NCI-H146 treated with DMSO at 0.1 percent for 48 hours (cell line): ENCODE results near the gene CPZ.

Source experiments
- DNase-seq: peaks from one replicate; lab custom pipeline; 2025; ENCODE audit not compliant: unreplicated experiment; lab: John Stamatoyannopoulos, UW

CPZ gene

GRCh38 chr4:8593264-8594096 is 915 bp downstream of the CPZ start:
- DNase-seq, result no peak

DNA sequence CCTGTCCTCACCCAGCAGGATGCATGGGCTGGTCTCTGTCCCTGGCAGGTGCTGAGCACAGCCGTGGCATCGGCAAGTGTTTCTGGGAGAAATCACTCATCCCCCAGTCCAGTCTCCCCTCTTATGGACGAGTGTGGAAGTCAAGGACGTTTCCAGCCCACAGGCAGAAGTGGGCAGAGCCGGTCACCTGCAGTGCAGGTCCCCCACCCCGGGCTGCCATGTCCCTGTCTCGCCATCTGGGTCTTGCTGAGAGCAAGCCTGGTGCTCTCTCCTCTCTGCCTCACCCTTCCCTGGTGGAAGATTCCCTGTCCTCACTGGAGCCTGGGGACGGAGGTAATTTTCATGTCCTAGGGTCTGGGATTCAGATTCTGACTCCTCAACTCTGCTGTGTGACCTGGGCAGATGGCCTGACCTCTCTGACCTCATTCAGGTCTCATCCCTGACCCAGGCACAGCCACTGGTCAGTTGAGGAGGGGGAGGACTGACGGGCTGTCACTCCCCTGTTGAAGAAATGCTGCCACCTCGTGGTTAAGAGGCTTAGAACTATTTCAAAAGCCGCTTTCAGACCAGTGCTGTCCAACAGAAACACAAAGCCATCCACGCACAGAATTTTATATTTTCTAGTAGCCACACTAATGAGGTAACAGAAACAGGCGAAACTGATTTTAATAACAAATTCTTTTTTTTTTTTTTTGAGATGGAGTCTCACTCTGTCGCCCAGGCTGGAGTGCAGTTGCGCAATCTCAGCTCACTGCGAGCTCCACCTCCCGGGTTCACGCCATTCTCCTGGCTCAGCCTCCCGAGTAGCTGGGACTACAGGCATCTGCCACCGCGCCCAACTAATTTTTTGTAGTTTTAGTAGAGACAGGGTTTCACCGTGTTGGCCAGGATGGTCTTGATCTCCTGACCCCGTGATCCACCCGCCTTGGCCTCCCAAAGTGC is 1.8 kb downstream of the CPZ start:
- DNase-seq, result peak; percentile 10

DNA sequence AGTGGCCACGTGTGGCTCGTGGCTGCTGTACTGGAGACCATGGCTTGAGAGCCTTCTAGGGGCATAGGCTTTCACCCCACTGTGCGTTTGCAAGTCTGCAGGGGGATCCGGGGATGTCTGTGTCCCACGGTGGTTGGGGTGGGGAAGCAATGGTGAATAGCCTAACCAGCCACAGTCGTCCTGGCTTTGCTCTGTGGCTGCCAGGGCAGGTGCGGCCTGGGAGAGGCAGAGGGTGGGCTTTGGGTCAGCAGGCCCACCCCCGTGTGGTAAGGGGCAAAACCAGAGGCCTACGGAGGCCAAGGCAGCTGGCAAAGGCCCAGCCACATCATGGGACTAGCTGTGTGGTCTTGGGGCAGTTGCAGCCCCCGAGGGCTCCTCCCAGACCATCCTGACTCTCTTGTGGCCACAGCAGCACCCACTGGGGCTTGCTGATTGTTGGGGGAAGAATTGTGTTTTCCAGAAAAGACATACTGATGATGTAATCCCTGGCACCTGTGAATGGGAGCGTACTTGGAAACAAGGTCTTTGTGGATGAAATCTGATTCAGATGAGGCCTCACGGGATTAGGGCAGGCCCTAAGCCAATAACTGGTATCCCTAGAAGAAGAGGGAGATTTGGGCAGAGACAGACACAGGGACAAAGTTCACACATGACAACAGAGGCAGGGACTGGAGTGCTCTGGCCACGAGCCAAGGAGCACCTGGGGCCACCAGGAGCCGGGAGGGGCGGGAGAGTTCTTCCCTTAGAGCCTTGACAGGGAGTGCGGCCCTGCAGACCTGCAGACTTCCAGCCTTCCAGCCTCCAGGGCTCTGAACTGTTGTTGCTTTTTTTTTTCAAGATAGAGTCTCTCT is 2.9 kb downstream of the CPZ start:
- DNase-seq, result no peak

DNA sequence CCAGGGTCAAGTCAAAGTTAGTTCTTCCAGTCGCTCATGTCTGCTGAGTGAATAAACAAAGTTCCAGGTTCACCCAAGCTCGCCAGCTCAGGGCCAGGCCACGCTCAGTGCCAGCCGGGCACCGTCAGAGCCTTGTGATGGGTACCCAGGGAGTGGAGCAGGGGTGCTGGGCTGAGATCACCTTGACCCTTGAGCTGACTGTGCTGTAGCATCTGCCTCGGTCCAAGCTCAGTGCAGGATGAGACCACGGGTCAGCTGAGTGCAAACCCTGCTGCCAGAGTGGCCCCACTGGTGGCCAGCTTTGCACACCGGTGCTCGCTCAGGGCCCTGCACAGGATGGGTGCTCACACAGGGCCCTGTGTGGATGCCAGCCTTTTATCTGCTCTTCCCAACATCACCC is 4.3 kb downstream of the CPZ start:
- DNase-seq, result no peak

- no peak for DNase-seq
Measured at GRCh38 chr4:8597319-8597718, 4.8 kb downstream of the CPZ start.

DNA sequence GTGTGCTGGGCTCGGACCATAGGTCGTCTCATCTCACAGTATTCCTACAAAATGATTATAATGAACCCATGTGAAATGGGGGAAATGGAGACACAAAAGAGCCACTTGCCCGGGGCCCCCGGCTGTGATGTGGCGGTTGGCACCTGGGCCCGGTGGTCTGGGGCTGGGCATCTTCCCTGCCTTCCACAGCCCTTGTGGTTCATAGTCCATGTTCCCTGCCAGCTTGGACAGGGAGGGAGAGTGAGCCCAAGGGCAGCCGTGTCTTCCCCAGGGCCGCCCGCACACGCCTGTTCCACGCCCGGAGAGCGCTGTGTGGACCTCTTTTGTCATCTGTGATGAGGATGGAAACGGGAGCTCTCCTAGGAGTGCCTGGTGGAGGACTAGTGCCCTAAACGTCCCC is 5.2 kb downstream of the CPZ start:
- DNase-seq, result no peak

DNA sequence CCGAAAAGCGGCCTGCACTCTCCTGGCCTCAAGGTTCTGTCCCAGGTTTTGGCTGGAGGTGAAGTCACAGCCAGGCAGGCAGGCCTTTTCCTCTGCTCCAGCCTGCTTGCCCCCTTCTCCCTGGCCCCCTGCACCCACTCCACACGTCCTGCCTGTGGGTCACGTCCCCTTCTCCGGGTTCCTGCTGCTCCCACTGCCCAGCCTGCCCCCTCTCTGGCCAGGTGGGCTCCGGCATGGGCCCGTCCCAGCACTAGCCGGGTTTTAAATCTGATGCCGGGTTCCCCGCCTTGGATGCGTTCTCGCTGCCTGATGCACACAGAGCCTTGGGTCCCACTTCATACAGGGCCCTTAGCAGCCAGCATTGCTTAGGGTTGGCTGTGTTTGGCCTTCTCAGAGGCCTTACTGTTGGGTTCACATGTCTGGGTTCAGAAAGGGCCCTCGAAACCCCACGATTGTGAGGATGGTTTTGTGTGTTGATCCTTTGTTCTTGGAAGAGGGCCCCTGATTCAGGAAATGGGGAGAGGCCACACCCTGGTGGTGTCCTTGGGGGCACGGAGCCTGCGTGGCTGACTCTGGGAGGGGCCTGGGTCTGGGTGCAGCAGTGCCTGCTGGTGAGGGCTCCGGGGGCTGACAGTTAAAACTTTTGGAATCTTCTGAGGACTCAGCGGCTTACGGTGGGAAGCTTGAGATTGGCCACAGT is 6.0 kb downstream of the CPZ start:
- no peak for DNase-seq

DNA sequence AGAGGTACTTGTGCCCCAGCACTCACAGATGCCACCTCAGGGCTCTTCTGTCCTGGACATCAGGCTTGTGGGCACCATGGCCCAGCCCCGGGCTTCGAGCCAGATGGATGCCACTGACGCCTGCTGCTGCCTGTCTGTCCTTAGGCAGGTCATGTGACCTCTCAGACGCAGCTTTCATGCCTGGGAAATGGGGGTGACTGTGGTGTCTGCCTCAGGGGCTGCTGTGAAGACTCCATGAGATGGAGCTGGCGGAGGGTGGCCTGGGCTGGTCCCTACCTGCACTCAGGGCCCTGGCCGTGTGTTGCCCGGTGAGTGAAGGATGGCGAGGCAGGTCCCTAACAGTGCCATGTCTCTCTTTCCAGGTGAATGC is 6.5 kb downstream of the CPZ start:
- no peak for DNase-seq

DNA sequence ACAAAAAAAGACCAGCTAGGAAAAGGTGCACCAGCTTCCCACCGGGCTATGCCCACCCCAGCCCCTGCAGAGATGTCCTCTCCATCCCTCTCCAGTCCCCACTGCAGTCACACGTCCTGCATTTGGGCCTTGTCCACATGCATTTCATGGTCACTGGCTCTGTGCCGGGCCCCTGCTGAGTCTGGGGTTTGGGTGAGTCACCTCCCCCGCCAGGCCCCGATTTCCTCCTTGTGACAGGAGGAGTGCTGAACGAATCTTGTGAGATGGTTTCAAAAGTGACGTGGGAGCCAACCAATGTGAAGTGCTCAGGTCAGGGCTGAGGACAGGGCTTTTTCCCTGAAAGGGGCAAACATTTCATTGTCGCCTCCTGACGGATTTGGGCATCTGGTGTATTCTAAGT is 7.1 kb downstream of the CPZ start:
- DNase-seq, result no peak

GRCh38 chr4:8600266-8600665 is 7.7 kb downstream of the CPZ start:
- DNase-seq, result no peak

GRCh38 chr4:8600686-8601085 is 8.1 kb downstream of the CPZ start:
- DNase-seq, result no peak

- DNase-seq, result no peak
Measured at GRCh38 chr4:8601086-8601485, 8.5 kb downstream of the CPZ start.

GRCh38 chr4:8601556-8601955 is 9.0 kb downstream of the CPZ start:
- no peak for DNase-seq

GRCh38 chr4:8602686-8603430 is 10.3 kb downstream of the CPZ start:
- DNase-seq, result no peak

DNA sequence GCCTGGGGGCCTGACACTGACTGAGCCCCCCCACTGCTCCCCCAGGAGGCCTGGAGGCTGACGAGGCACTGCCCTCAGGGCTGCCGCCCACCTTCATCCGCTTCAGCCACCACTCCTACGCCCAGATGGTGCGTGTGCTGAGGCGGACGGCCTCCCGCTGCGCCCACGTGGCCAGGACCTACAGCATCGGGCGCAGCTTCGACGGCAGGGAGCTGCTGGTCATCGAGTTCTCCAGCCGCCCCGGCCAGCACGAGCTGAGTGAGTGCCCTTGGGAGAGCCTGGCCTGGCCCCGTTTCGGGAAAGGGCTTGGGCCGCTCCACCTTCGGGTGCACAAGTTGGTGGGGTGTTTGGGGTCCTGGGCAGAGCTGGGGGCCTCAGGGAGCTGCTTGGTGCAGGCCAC is 11.4 kb downstream of the CPZ start:
- DNase-seq, result no peak

DNA sequence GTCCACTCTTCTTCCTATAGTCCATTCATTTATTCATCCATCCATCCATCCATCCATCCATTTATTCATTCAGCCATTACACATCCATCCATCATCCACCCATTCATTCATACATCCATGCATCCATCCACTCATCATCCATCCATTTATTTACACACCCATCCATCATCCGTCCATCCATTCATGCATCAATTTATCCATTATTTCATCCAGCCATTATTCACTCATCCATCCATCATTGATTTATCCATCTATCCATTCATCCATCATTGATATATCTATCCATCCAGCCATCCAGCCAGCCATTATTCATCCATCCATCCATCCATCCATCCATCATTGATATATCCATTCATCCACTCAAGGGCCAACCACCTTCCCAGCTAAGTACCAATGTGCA is 12.7 kb downstream of the CPZ start:
- no peak for DNase-seq

GRCh38 chr4:8606476-8606875 is 13.9 kb downstream of the CPZ start:
- no peak for DNase-seq

DNA sequence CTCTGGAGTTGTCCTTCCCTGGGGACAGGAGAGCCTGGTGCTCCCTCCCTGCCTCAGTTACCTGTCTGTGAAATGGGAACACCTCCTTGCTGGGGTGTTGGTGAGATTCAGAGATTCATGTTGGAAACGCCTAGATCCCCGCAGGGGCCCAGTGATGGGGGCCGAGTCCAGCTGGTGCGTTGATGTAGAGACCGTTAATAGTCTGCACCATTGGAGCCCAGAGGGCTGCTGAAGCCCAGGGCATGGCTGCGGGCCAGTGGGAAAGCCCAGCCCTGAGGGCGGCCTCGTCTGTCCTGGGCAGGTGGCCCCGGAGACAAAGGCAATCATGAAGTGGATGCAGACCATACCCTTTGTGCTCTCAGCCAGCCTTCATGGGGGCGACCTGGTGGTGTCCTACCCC is 14.4 kb downstream of the CPZ start:
- DNase-seq, result no peak

DNA sequence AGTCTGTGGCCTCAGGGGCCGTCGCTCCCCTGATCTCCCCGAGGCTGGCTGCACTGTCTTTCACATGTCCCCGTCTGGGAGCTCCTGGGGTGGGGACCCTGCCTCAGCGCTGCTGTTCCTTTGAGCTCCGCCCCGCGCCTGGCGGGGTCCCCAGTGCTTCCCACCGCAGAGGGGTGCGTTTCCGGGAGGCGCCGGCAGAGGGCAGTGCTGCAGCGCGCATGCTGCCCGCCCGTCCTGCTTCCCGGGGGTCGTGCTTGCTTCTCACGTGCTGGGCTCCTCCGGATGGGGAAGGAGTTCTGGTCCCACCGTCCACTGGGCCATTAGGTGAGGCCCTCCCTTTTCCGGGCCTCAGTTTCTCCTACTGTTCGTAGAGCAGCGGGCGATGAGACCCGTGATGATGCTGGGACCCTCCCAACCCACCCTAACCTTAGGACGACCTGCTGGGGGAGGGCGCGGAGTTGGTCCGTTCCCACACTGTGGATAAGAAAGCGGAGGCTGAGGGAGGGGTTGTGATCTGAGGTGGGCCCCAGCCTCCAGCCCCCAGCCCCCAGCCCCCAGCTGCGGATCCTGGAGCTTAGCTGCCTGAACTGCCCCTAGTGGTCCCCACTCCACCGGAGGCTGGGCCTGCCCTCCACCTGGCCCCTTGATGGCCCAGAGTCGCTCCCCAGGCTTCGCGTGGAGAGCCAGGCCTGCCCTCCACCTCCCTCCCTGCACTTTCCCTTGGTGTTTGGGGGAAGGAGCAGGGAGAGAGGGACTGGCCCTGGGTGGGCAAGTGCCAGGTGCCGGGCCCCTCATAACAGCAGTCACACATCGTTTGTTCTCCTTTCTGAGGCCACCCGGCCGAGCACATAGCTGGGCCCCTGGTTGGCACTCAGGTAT is 15.3 kb downstream of the CPZ start:
- DNase-seq, result no peak
